RWPE1 (cell line): Measurements from ENCODE around the gene TNFAIP3.
"Not testable (repeated sequence)": the region's sequence is repeated elsewhere in the genome, so short reads cannot be mapped to it uniquely, and the experiment has no call there.

Experiments used
- CTCF ChIA-PET: fragments of 350-600 bp; sonication (Branson Sonifier 250); formaldehyde crosslinking; extraction: SDS; loops from one replicate; lab custom pipeline; 2021; lab: Yijun Ruan, JAX
- POLR2A ChIA-PET: fragments of 400-600 bp; formaldehyde crosslinking; extraction: SDS; loops from one replicate; lab custom pipeline; 2020; ENCODE audit warnings: antibody characterized with exemption; ENCODE audit not compliant: low non-redundant PET; lab: Yijun Ruan, JAX
- DNase-seq: peaks from one replicate; pipeline ENCODE4 v3.0.0; 2012; ENCODE audit warnings: low spot score
- H3K27ac ChIP-seq: fragments of 450-650 bp; 2 replicates; pipeline ENCODE4 v1.5.1; 2017
- CTCF ChIP-seq: fragments of 450-650 bp; conservative IDR thresholded peaks from 2 replicates; pipeline ENCODE4 v1.5.1; 2017; ENCODE audit warnings: low read depth, mild to moderate bottlenecking

The TNFAIP3 gene

GRCh38 chr6:137843211-137843610 lies 23.8 kb upstream of the TNFAIP3 start:
- no peak for TF ChIP-seq CTCF
- H3K27ac ChIP-seq, result no peak overlapping the region
- POLR2A ChIA-PET, result no interaction called here
- no peak for DNase-seq
- CTCF ChIA-PET, result no interaction called here

DNA sequence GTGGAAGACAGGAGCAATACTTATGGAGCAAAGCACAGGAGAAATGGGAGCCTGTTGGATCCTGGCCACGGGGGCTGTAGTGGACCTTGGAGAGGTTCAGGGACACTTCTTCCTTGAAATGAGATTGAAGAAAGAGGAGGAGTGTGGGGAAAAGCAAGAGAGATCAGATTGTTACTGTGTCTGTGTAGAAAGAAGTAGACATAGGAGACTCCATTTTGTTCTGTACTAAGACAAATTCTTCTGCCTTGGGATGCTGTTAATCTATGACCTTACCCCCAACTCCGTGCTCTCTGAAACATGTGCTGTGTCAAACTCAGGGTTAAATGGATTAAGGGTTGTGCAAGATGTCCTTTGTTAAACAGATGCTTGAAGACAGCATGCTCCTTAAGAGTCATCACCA lies 22.7 kb upstream of the TNFAIP3 start:
- CTCF ChIA-PET, DNase-seq, H3K27ac ChIP-seq, POLR2A ChIA-PET: not testable (repeated sequence)

DNA sequence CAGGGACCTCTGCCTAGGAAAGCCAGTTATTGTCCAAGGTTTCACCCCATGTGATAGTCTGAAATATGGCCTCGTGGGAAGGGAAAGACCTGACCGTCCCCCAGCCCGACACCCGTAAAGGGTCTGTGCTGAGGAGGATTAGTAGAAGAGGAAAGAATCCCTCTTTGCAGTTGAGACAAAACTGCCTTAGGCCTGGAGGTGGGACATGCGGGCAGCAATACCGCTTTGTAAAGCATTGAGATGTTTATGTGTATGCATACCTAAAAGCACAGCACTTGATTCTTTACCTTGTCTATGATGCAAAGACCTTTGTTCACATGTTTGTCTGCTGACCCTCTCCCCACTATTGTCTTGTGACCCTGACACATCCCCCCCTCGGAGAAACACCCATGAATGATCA lies 22.3 kb upstream of the TNFAIP3 start:
- CTCF ChIA-PET, DNase-seq: not testable (repeated sequence)

DNA sequence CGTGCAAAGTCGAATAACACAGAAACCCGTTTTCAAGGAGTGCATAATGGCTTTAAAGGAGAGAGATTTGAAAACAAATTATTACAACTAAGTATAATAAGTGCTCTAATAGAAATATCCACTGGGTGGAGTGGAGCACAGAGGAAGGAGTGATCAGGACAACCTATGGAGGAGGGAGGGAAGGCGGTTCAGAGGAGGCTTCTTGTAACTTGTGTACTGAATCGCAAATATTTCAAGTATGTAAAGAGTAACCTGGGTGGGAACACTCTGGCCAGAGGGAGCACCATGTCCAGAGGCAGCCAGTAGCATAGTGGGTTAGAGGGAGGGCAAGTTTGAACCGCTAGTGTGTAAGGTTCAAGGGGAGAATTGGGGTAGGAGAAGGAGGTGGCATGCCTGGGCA lies 21.6 kb upstream of the TNFAIP3 start:
- no peak for DNase-seq
- CTCF ChIA-PET, result no interaction called here
- TF ChIP-seq CTCF, result no peak

More for the DNA sequence above, 22.3 kb upstream of the TNFAIP3 start:
- POLR2A ChIA-PET, H3K27ac ChIP-seq: not testable (repeated sequence)

DNA sequence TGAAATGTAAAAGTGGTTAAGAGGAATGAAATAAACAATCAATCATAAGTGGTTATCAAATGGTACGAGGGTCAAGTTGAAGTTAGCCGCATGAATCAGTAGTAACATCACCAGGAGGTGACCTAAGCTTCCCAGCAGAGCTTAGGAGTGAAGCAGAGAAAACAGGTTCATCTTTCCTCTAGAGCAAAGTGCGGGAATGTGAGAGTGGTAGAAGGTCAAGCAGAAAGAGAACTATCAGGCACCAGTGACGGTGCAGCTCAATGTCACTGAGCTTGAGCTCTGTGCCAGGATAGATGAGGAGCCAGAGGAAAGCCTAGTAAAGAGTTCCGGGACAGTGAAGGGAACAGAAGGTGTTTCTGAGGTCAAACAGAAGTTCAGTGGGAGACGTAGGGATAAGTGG lies 20.8 kb upstream of the TNFAIP3 start:
- H3K27ac ChIP-seq, result no peak overlapping the region
- ChIA-PET CTCF (no interaction called here), POLR2A (no interaction called here)
- no peak for TF ChIP-seq CTCF
- DNase-seq, result no peak

More for the DNA sequence above, 21.6 kb upstream of the TNFAIP3 start:
- POLR2A ChIA-PET, result no interaction called here
- no peak overlapping the region for H3K27ac ChIP-seq

DNA sequence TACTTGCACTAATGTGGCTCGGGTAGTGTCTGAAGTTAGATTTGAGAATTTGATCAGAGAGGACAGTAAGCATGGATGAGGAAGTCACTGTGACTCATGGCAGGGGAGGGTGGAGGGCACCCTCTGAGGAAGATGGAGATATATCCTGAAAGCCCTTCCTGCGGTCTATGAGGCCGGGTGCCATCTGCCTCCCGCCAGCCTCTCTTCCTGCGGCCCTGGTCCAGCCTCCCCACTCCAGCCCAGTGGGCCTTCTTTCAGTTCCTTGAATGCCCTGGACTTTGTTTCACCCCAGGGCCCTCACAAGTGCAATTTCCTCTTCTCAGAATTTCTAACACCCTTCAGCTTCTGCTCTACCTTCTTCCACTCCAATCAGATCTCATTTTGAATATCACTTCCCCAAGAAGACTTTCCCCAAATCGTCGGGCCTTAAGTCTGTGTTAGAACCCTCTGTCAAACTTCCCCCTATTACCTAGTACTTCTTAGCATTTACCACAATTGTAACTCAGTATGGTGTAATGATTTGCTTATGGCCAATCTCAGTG lies 20.2 kb upstream of the TNFAIP3 start:
- CTCF ChIA-PET, result no interaction called here

DNA sequence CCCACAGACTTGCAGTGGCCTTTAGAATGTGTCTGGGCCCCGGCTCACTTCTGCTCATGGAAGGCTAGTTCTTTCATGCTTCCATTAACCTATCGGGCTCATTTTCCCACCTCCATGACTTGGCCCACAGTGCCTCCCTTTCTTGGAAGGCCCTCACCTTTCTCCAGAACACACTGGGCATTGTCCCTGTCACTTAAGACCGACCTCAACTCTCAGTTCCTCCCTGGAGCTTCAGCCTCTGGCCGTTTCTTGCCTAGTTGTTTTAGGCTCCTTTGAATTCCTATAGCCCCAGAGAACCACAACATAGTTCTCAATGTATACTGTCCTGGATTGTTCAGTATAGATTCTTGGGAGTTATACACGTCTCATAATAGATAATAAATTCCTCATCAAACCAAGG lies 19.3 kb upstream of the TNFAIP3 start:
- TF ChIP-seq CTCF, result no peak
- ChIA-PET POLR2A (no interaction called here), CTCF (no interaction called here)
- no peak overlapping the region for H3K27ac ChIP-seq
- DNase-seq, result no peak

More for the DNA sequence above, 20.2 kb upstream of the TNFAIP3 start:
- POLR2A ChIA-PET, result no interaction called here
- TF ChIP-seq CTCF, result no peak
- H3K27ac ChIP-seq, result no peak overlapping the region
- no peak for DNase-seq

- DNase-seq, result no peak
- CTCF ChIA-PET, result interaction anchor here (0.6 to 1.0 kb wide), 2 partner anchors 19 to 72 kb away, joined by 3 to 4 read pairs; no protein-coding TSS in a partner anchor
- H3K27ac ChIP-seq, result no peak overlapping the region
- POLR2A ChIA-PET, result no interaction called here
- no peak for TF ChIP-seq CTCF
These were observed 18.4 kb upstream of the TNFAIP3 start for GRCh38 chr6:137848672-137849071.
